Muscle layer of colon (tissue), 2 donors: Measurements from ENCODE around the gene ADARB2.

Experiments used
- H3K27ac ChIP-seq: one replicate; pipeline ENCODE4 v1.7.0; 2013; ENCODE audit warnings: low read depth, mild to moderate bottlenecking, low read length, moderate library complexity
- H3K27me3 ChIP-seq, 2 donors: one replicate each; pipeline ENCODE4 v1.7.0; 2013; ENCODE audit warnings: low read length in 2 of 2, mild to moderate bottlenecking in 2 of 2; ENCODE audit not compliant: insufficient read depth in 2 of 2, control insufficient read depth in 1 of 2
- H3K36me3 ChIP-seq: one replicate; pipeline ENCODE4 v1.7.0; 2013; ENCODE audit warnings: mild to moderate bottlenecking, low read length; ENCODE audit not compliant: insufficient read depth
- H3K4me1 ChIP-seq: one replicate; pipeline ENCODE4 v1.7.0; 2013; ENCODE audit warnings: mild to moderate bottlenecking, low read length; ENCODE audit not compliant: insufficient read depth
- H3K4me3 ChIP-seq, 2 donors: one replicate each; pipeline ENCODE4 v1.7.0; 2013; ENCODE audit warnings: low read length in 2 of 2, low read depth in 1 of 2, mild to moderate bottlenecking in 1 of 2, moderate library complexity in 1 of 2
- H3K9ac ChIP-seq: one replicate; pipeline ENCODE4 v1.7.0; 2013; ENCODE audit warnings: low read length
- H3K9me3 ChIP-seq: one replicate; pipeline ENCODE4 v1.7.0; 2013; ENCODE audit warnings: mild to moderate bottlenecking, low read length
- donor health status: abdominal sarcoma.
- donor health status: Adenocarcinoma of cecum.

Gene ADARB2

DNA sequence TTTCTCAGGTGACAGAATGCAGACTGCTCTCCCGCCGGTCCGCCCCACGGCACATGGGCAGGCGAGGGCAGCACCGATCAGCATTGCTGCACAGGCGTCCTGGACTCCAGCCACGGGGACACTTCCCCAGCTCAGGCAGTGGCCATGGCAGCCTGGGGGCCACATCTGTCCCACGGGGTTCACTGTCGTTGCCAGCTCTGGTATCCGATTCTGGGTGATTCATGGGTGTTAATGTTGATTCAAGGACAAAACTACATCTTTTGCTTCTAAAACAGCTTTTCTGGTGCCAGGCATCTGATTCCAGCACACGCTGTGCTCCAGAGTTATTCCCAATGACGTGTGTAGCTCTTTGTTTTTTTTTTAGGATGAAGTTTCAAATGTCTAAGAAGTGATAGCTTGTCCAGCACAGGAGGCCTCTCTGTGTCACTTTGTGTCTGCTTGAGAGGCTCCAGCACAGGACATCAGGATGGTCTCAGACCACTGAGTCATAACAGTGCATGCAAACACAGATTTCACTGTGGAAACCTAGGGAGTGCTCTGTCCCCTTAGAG is 463.1 kb downstream of the ADARB2 start:
- no peak overlapping the region for H3K4me3 ChIP-seq
- H3K9me3 ChIP-seq, result no peaks in the 10 kb centered on the region
- H3K27ac ChIP-seq, result no peak overlapping the region
- no peaks in the 10 kb centered on the region for H3K4me1 ChIP-seq
- no peaks in the 10 kb centered on the region for H3K27me3 ChIP-seq
- H3K9ac ChIP-seq, result no peak overlapping the region
- no peaks in the 10 kb centered on the region for H3K36me3 ChIP-seq

DNA sequence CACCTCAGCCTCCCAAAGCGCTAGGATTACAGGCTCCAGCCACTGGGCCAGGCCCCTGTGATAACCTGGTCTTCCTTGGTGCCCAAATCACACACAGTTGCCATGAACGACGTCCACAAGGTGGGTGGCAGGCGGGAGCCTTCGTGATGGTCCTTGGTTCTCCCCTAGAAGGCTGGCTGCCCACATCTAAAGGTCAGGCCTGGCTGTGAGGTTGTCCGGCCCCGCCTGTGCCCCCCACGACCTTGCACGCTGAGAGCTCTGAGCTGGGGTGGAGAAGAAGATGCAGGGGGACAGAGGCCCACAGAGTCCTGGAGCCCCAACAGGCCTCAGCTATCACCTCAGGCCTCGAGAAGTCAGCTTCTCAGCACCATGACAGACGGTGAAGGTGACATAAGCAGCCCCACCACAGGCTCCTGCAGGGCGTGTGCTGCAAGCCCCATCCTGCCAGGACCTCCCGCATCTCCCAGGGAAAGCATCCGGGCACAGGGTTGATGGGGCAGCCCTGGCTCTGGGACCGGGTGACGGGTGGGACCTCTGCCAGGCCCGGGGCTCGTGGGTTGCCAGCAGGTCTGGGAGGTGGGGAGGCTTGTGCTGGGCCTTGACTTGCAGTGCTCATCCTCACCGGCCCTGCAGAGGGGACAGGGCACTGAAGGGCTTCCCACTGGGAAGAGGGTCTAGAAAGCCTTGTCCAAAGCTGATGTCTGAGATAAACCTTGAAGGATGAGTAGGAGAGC is 463.8 kb downstream of the ADARB2 start:
- no peak overlapping the region for H3K9ac ChIP-seq
- no peaks in the 10 kb centered on the region for H3K36me3 ChIP-seq
- H3K27ac ChIP-seq, result no peak overlapping the region
- H3K27me3 ChIP-seq, result no peaks in the 10 kb centered on the region
- no peak overlapping the region for H3K4me3 ChIP-seq
- H3K4me1 ChIP-seq, result no peaks in the 10 kb centered on the region
- no peaks in the 10 kb centered on the region for H3K9me3 ChIP-seq

DNA sequence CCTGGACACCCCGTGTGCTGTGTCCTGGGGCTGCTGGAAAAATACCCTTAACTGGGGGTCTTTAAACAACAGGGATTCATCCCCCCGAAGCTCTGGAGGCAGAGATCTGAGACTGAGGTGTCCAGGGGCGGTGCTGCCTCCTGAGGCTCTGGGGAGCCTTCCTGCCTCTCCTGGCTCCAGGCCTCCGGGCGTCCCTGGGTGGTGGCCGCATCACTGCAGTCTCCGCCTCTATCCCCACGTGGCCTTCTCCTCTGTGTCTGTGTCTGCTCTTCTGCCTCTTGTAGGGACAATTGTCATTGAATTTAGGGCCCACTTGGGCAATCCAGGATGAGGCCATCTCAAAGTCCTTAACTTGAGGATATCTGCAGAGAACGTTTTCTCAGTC is 464.6 kb downstream of the ADARB2 start:
- Histone ChIP-seq H3K4me1 (no peaks in the 10 kb centered on the region), H3K9ac (no peak overlapping the region), H3K27ac (no peak overlapping the region), H3K36me3 (no peaks in the 10 kb centered on the region), H3K9me3 (no peaks in the 10 kb centered on the region), H3K27me3 (no peaks in the 10 kb centered on the region), H3K4me3 (no peak overlapping the region)

GRCh38 chr10:1272079-1272776 is 465.1 kb downstream of the ADARB2 start:
- Histone ChIP-seq H3K36me3 (no peaks in the 10 kb centered on the region), H3K4me1 (no peaks in the 10 kb centered on the region)

GRCh38 chr10:1270906-1271305 is 466.4 kb downstream of the ADARB2 start:
- no peaks in the 10 kb centered on the region for H3K9me3 ChIP-seq
- H3K4me3 ChIP-seq, result no peak overlapping the region
- H3K9ac ChIP-seq, result no peak overlapping the region
- no peaks in the 10 kb centered on the region for H3K36me3 ChIP-seq
- H3K4me1 ChIP-seq, result no peaks in the 10 kb centered on the region
- no peak overlapping the region for H3K27ac ChIP-seq
- H3K27me3 ChIP-seq, result no peaks in the 10 kb centered on the region

More at GRCh38 chr10:1272079-1272776, 465.1 kb downstream of the ADARB2 start:
- Histone ChIP-seq H3K27me3 (no peaks in the 10 kb centered on the region), H3K4me3 (no peak overlapping the region), H3K9ac (no peak overlapping the region), H3K9me3 (no peaks in the 10 kb centered on the region), H3K27ac (no peak overlapping the region)

GRCh38 chr10:1270490-1270889 is 466.8 kb downstream of the ADARB2 start:
- no peak overlapping the region for H3K9ac ChIP-seq
- H3K27me3 ChIP-seq, result no peaks in the 10 kb centered on the region
- H3K4me1 ChIP-seq, result no peaks in the 10 kb centered on the region
- H3K9me3 ChIP-seq, result no peaks in the 10 kb centered on the region
- no peak overlapping the region for H3K27ac ChIP-seq
- H3K36me3 ChIP-seq, result no peaks in the 10 kb centered on the region
- H3K4me3 ChIP-seq, result no peak overlapping the region

DNA sequence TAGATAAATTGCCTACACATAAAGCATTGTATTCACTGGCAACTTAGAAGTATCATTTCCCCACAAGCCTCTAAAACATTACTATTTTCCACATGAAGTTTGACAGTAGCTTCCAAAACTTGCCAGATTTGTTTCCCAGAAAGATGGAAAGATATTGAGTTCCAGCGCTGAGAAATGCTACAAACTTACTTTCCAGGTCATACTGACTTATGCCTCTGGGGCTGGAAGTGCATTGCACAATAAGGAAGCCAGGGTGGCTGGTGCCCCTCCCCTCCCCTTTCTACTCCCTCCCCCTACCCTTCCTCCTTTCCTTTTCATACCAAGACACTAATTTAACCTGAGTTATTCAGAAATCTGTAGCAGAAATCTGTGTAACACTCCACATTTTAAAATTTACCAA is 468.5 kb downstream of the ADARB2 start:
- Histone ChIP-seq H3K4me1 (no peaks in the 10 kb centered on the region), H3K27me3 (no peaks in the 10 kb centered on the region), H3K9ac (no peak overlapping the region), H3K9me3 (no peaks in the 10 kb centered on the region), H3K36me3 (no peaks in the 10 kb centered on the region), H3K4me3 (no peak overlapping the region), H3K27ac (no peak overlapping the region)

- Histone ChIP-seq H3K27me3 (no peaks in the 10 kb centered on the region), H3K4me3 (no peak overlapping the region), H3K9me3 (no peaks in the 10 kb centered on the region), H3K27ac (no peak overlapping the region), H3K36me3 (no peaks in the 10 kb centered on the region), H3K9ac (no peak overlapping the region), H3K4me1 (no peaks in the 10 kb centered on the region)
These were observed 469.8 kb downstream of the ADARB2 start for GRCh38 chr10:1267568-1267967.

DNA sequence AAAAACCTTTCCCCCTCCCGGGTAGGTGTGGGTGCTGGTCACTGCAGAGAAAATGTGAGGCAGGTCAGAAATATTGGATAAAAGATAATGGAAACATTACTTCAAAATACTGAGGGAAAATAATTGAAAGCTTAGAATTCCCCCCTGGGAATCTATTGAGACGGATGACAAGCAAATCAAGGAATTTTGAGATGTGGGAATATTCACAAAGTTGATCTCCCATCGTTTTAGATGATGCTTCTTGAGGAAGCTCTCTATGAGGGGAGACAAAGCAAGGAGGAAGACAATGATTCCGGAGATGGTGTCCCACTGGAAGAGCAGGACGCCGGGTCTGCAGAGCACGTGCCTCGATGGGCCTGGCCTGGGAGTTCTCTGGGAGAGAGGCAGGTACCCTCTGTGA is 470.2 kb downstream of the ADARB2 start:
- H3K27me3 ChIP-seq, result no peaks in the 10 kb centered on the region
- H3K36me3 ChIP-seq, result no peaks in the 10 kb centered on the region
- H3K9ac ChIP-seq, result no peak overlapping the region
- no peaks in the 10 kb centered on the region for H3K9me3 ChIP-seq
- H3K4me1 ChIP-seq, result no peaks in the 10 kb centered on the region
- no peak overlapping the region for H3K27ac ChIP-seq
- H3K4me3 ChIP-seq, result no peak overlapping the region

DNA sequence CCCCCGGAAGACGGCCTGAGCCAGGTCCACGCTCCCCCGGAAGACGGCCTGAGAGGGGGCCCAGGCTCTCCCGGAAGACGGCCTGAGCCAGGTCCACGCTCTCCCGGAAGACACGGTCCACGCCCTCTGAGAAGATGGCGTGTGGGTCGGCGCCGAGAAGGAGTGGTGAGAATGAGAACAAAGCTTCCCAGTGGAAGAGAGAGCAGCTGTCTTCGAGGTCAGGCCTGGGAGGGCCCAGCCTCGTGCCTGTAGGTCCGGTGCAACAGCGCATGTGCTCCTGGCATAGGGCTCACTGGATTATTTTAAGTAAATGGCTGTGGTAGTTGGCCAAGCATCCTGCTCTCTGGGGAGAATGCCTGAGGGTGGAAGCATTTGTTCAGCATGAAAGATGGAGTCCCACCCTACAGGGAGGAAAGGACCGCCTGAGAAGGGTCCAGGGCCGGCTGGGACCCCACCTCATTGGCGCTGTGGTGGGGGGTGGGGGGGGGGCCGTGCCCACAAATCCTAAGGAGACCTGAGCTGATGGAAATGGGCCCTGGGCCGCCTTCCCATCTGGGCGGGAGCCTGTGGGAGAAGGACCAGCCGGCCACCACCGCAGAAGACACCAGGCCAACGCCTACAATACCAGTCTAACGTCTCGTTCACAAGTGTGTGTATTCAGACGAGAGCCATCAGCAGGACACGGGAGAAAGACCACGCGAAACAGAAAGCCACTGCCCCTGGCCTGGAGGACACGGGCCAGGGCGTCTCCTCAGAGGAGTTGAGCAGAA is 471.1 kb downstream of the ADARB2 start:
- Histone ChIP-seq H3K27me3 (no peaks in the 10 kb centered on the region), H3K9ac (no peak overlapping the region), H3K36me3 (no peaks in the 10 kb centered on the region), H3K9me3 (no peaks in the 10 kb centered on the region), H3K4me3 (no peak overlapping the region), H3K4me1 (no peaks in the 10 kb centered on the region), H3K27ac (no peak overlapping the region)

DNA sequence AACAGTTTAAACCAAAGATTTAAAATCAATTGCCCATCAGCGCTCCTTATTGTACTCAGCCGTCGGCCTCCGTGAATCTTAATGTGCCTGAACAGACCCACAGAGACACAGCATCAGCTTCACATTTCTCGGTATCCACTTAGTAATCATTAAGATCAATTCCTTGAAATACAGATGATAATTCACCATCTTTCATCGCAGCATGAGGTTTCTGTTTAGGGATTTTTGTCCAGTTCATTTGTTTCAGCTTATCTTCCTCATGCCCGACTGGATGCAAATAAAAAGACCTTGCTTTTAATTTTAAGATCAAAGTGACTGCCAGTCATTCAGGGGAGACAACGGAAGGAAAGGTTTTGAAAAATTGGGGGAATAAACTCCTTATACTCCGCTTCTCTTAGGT is 473.3 kb downstream of the ADARB2 start:
- Histone ChIP-seq H3K4me3 (no peak overlapping the region), H3K27me3 (no peaks in the 10 kb centered on the region), H3K36me3 (no peaks in the 10 kb centered on the region), H3K4me1 (no peaks in the 10 kb centered on the region), H3K9ac (no peak overlapping the region), H3K9me3 (no peaks in the 10 kb centered on the region), H3K27ac (no peak overlapping the region)
